ENCODE measurements around the gene FTSJ3.

- TF ChIP-seq POLR2A (IDR thresholded peaks at IDR 0.05; ENCODE audit: low read length) (no peak), GATA1 (IDR thresholded peaks at IDR 0.05; ENCODE audit: low read depth, low read length) (no peak)
Measured at GRCh38 chr17:63853260-63853659, 25.8 kb upstream of the FTSJ3 start.

All from erythroblast (primary cell).